Mammary epithelial cell (primary cell): Measurements from ENCODE around the gene THAP12.
"Not testable (repeated sequence)": the region's sequence is repeated elsewhere in the genome, so short reads cannot be mapped to it uniquely, and the experiment has no call there.

ENCODE experiments used
- CTCF ChIP-seq, 2 donors: IDR thresholded peaks in 1 of 2; conservative IDR thresholded peaks in 1 of 2; 2 replicates each; pipeline ENCODE4 v1.5.1; 2011 to 2012; ENCODE audit warnings: inconsistent platforms in 2 of 2, low read length in 2 of 2, mild to moderate bottlenecking in 2 of 2, control low read depth in 1 of 2, low read depth in 1 of 2; ENCODE audit not compliant: insufficient read depth in 1 of 2; ENCODE audit errors: extremely low read depth in 1 of 2
- EZH2 ChIP-seq: IDR thresholded peaks from 2 replicates; pipeline ENCODE4 v1.6.1; 2012; ENCODE audit warnings: low read length, inconsistent platforms, borderline replicate concordance

GRCh38 chr11:76323375-76323774, 57.6 kb downstream of the THAP12 start:
- not testable (repeated sequence) for TF ChIP-seq CTCF (conservative IDR thresholded peaks at IDR 0.05 in 1 of 2, IDR thresholded peaks at IDR 0.05 in 1 of 2; ENCODE audit: extremely low read depth in 1 of 2, insufficient read depth in 1 of 2, low read depth in 1 of 2, low read length in 2 of 2); EZH2
